Liver (tissue), 9 donors: ENCODE results near the gene FANCF. TPM values are rescaled to one million over a fixed set of nuclear protein-coding genes. Genes with fewer than 3 reads are reported as not detected.

Experiments
- DNase-seq: peaks from one replicate; pipeline ENCODE4 v3.0.0-alpha.2; 2017; ENCODE audit warnings: low spot score
- H3K27ac ChIP-seq, 2 donors: one replicate each; pipeline ENCODE4 v1.7.0; 2013; ENCODE audit warnings: inconsistent platforms in 2 of 2, low read length in 2 of 2, control low read depth in 1 of 2, low read depth in 1 of 2, mild to moderate bottlenecking in 1 of 2
- H3K27me3 ChIP-seq, 4 donors: one replicate each; pipeline versions ENCODE4 v1.6.1 to v1.7.0; 2013; ENCODE audit warnings: low read length in 3 of 4, inconsistent platforms in 1 of 4, mild to moderate bottlenecking in 1 of 4, moderate library complexity in 1 of 4; ENCODE audit not compliant: control insufficient read depth in 4 of 4, insufficient read depth in 4 of 4
- H3K36me3 ChIP-seq, 4 donors: one replicate each; pipeline versions ENCODE4 v1.6.1 to v1.7.0; 2013; ENCODE audit warnings: low read length in 3 of 4, mild to moderate bottlenecking in 3 of 4, low read depth in 1 of 4, moderate library complexity in 1 of 4; ENCODE audit not compliant: control insufficient read depth in 4 of 4, insufficient read depth in 3 of 4
- H3K4me1 ChIP-seq, 4 donors: one replicate each; pipeline versions ENCODE4 v1.6.1 to v1.7.0; 2013; ENCODE audit warnings: low read length in 3 of 4, mild to moderate bottlenecking in 3 of 4, moderate library complexity in 1 of 4; ENCODE audit not compliant: control insufficient read depth in 4 of 4, insufficient read depth in 4 of 4
- H3K4me3 ChIP-seq, 3 donors: one replicate each; pipeline versions ENCODE4 v1.6.1 to v1.7.0; 2013; ENCODE audit warnings: low read length in 3 of 3, control low read depth in 1 of 3, low read depth in 1 of 3, mild to moderate bottlenecking in 1 of 3
- H3K9ac ChIP-seq, 2 donors: one replicate each; pipeline ENCODE4 v1.7.0; 2013; ENCODE audit warnings: low read length in 2 of 2, mild to moderate bottlenecking in 2 of 2, moderate library complexity in 2 of 2, control low read depth in 1 of 2, low read depth in 1 of 2
- H3K9me3 ChIP-seq, 4 donors: one replicate each; pipeline versions ENCODE4 v1.6.1 to v1.7.0; 2013; ENCODE audit warnings: low read length in 3 of 4; ENCODE audit not compliant: control insufficient read depth in 4 of 4
- CTCF ChIP-seq: fragments of 150-350 bp; IDR thresholded peaks from 2 replicates; pipeline ENCODE4 v1.5.1; 2017; ENCODE audit warnings: improper control_type of control experiment, low read depth, low read length; ENCODE audit not compliant: missing input control
- EGR1 ChIP-seq, 2 donors: IDR thresholded peaks; 2 replicates each; pipeline ENCODE4 v1.6.1; 2016 to 2018; ENCODE audit warnings: antibody characterized with exemption in 2 of 2, low read depth in 2 of 2
- FOXA1 ChIP-seq: IDR thresholded peaks from 2 replicates; pipeline ENCODE4 v1.6.1; 2016; ENCODE audit warnings: antibody characterized with exemption
- FOXA2 ChIP-seq: IDR thresholded peaks from 2 replicates; pipeline ENCODE4 v1.6.1; 2016; ENCODE audit warnings: antibody characterized with exemption
- GABPA ChIP-seq, 2 donors: IDR thresholded peaks in 1 of 2; conservative IDR thresholded peaks in 1 of 2; 2 replicates each; pipeline ENCODE4 v1.6.1; 2016; ENCODE audit warnings: antibody characterized with exemption in 2 of 2, mild to moderate bottlenecking in 1 of 2, moderate library complexity in 1 of 2
- HNF4A ChIP-seq, 2 donors: conservative IDR thresholded peaks; 2 replicates each; pipeline ENCODE4 v1.6.1; 2016; ENCODE audit warnings: antibody characterized with exemption in 2 of 2, mild to moderate bottlenecking in 2 of 2
- HNF4G ChIP-seq: IDR thresholded peaks from 2 replicates; pipeline ENCODE4 v1.6.1; 2016; ENCODE audit warnings: antibody characterized with exemption
- JUND ChIP-seq, 2 donors: IDR thresholded peaks; 2 replicates each; pipeline ENCODE4 v1.6.1; 2016; ENCODE audit warnings: antibody characterized with exemption in 2 of 2
- MAX ChIP-seq: IDR thresholded peaks from 2 replicates; pipeline ENCODE4 v1.6.1; 2016; ENCODE audit warnings: antibody characterized with exemption
- NR2F2 ChIP-seq: IDR thresholded peaks from 2 replicates; pipeline ENCODE4 v1.6.1; 2016; ENCODE audit warnings: antibody characterized with exemption
- RAD21 ChIP-seq, 2 donors: IDR thresholded peaks; 2 replicates each; pipeline ENCODE4 v1.6.1; 2016; ENCODE audit warnings: antibody characterized with exemption in 2 of 2, mild to moderate bottlenecking in 2 of 2
- REST ChIP-seq: IDR thresholded peaks from 2 replicates; pipeline ENCODE4 v1.6.1; 2016; ENCODE audit warnings: antibody characterized with exemption, mild to moderate bottlenecking
- RXRA ChIP-seq, 2 donors: IDR thresholded peaks; 2 replicates each; pipeline ENCODE4 v1.6.1; 2017 to 2018; ENCODE audit warnings: antibody characterized with exemption in 2 of 2, mild to moderate bottlenecking in 1 of 2
- TAF1 ChIP-seq: conservative IDR thresholded peaks from 2 replicates; pipeline ENCODE4 v1.6.1; 2016; ENCODE audit warnings: antibody characterized with exemption, mild to moderate bottlenecking
- YY1 ChIP-seq: IDR thresholded peaks from 2 replicates; pipeline ENCODE4 v1.6.1; 2016; ENCODE audit warnings: antibody characterized with exemption, mild to moderate bottlenecking
- ZBTB33 ChIP-seq: IDR thresholded peaks from 2 replicates; pipeline ENCODE4 v1.6.1; 2016; ENCODE audit warnings: antibody characterized with exemption
- WGBS: extraction: QIAGEN DNeasy Blood & Tissue Kit; methylation state at CpG from one replicate; pipeline ENCODE4 v1.1.7; 2013; 5-methylcytosine and 5-hydroxymethylcytosine counted together
- polyA plus RNA-seq, 2 donors: library from polyadenylated mRNA; stranded (reverse) in 1 of 2; unstranded in 1 of 2; fragments of 200-250 nt in 1 of 2; fragments of >200 nt in 1 of 2; fragmentation: Nextera tagmentation in 1 of 2; extraction: Ambion mirVana in 1 of 2; gene quantifications; one replicate each; pipeline versions ENCODE4 v1.2.1 to v1.2.3, GENCODE V29; 2013 to 2015
- total RNA-seq, 2 donors: library from RNA; depleted of rRNA; stranded (reverse); fragments of >200 nt; gene quantifications; one replicate each; pipeline ENCODE4 v1.2.3, GENCODE V29; 2014
- donor health status: healthy.
- donor health status: healthy.
- donor health status: healthy.
- donor health status: healthy.
- donor health status: healthy.

Gene FANCF
- total and polyA plus RNA-seq, 4 donors, result 4.6 to 5.9 (median 5.1) TPM

GRCh38 chr11:22602504-22602903, 23.1 kb downstream of the FANCF start:
- H3K9me3 ChIP-seq, result no peaks in the 10 kb centered on the region
- H3K9ac ChIP-seq, result no peak overlapping the region
- no peak overlapping the region for H3K4me3 ChIP-seq
- H3K36me3 ChIP-seq, result no peaks in the 10 kb centered on the region
- no peaks in the 10 kb centered on the region for H3K4me1 ChIP-seq
- H3K27me3 ChIP-seq, result no peaks in the 10 kb centered on the region
- DNase-seq, result no peak
- H3K27ac ChIP-seq, result no peak overlapping the region
- TF ChIP-seq REST (no peak), YY1 (no peak), ZBTB33 (no peak), JUND (IDR thresholded peaks at IDR 0.05) (no peak), NR2F2 (no peak), GABPA (IDR thresholded peaks at IDR 0.05 in 1 of 2, conservative IDR thresholded peaks at IDR 0.05 in 1 of 2) (no peak), HNF4G (no peak), TAF1 (no peak), EGR1 (IDR thresholded peaks at IDR 0.05; ENCODE audit: low read depth in 2 of 2) (no peak), FOXA2 (no peak), RXRA (IDR thresholded peaks at IDR 0.05) (no peak), MAX (no peak), CTCF (no peak), FOXA1 (no peak), HNF4A (conservative IDR thresholded peaks at IDR 0.05) (no peak), RAD21 (IDR thresholded peaks at IDR 0.05) (no peak)

GRCh38 chr11:22599458-22599857, 26.2 kb downstream of the FANCF start:
- WGBS, result 89% methylated on average over 5 of the region's 5 CpGs
- no peaks in the 10 kb centered on the region for H3K4me1 ChIP-seq
- DNase-seq, result no peak
- H3K36me3 ChIP-seq, result no peaks in the 10 kb centered on the region
- no peak for TF ChIP-seq HNF4G
- TF ChIP-seq MAX, result no peak
- TF ChIP-seq RAD21 (IDR thresholded peaks at IDR 0.05), result no peak
- no peak for TF ChIP-seq JUND (IDR thresholded peaks at IDR 0.05)
- no peak for TF ChIP-seq RXRA (IDR thresholded peaks at IDR 0.05)
- no peak for TF ChIP-seq YY1
- H3K9ac ChIP-seq, result no peak overlapping the region
- no peaks in the 10 kb centered on the region for H3K27me3 ChIP-seq
- no peaks in the 10 kb centered on the region for H3K9me3 ChIP-seq
- no peak overlapping the region for H3K4me3 ChIP-seq
- H3K27ac ChIP-seq, result no peak overlapping the region
